ENCODE results near the gene EMX2.

EMX2 gene

DNA sequence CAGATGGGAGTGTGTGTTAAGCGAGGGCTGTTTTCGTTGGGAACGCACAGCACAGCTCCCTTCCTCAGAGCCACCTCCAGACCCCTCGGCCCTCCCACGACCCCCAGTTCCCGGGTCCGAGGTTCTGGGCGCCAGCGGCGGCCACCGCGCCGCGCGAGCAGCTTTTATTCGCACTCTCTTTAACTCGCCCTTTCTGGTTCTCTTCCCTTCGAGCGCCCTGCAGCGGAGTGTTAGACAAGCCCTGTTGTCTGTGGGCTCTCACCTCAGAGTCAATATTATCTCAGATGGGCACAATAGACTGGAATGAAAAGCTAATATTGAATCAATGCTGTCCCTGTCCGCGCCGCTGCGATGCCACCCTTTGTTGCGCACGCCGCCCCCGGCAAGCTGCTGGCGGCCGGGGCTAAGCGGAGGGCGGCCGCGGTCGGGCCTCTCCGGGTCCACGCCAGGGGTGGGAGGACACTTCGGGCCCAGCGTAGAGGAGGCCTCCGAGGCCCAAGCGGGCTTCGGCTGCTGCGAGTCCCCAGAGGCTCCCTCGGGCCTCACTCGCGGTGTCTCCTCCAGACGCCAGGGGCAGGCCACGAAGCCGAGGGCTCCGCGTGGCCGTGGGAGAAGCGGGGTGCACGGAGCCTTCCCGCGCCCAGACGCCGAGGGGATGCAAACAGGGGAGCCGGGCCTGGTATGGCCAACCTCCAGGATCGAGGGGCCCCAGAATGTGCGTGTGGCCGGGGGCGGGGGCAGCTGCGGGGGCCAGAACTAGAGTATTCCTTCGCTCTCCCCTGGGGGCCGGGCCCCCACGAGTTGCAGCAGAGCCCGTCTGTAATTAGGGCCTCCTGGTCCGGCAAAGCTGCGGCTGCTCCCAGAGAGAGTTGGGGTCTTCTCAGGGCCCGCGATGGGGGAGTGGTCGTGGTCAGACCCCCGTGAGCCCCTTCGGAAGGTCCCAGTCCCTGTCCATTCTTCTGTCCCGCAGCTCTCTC, 7.9 kb upstream of the EMX2 start:
- Histone ChIP-seq H3K4me3 (ENCODE audit: low read length) (no peak overlapping the region), H3K9ac (ENCODE audit: low read length) (no peak overlapping the region), H3K9me3 (ENCODE audit: control insufficient read depth, low read length) (no peaks in the 10 kb centered on the region), H3K36me3 (ENCODE audit: control insufficient read depth, insufficient read depth, low read length) (no peaks in the 10 kb centered on the region), H3K4me1 (ENCODE audit: control insufficient read depth, insufficient read depth, low read length) (peaks cover 13% of the 10 kb centered on the region), H3K27me3 (ENCODE audit: control insufficient read depth, insufficient read depth, low read length) (peaks cover 96% of the 10 kb centered on the region)

DNA sequence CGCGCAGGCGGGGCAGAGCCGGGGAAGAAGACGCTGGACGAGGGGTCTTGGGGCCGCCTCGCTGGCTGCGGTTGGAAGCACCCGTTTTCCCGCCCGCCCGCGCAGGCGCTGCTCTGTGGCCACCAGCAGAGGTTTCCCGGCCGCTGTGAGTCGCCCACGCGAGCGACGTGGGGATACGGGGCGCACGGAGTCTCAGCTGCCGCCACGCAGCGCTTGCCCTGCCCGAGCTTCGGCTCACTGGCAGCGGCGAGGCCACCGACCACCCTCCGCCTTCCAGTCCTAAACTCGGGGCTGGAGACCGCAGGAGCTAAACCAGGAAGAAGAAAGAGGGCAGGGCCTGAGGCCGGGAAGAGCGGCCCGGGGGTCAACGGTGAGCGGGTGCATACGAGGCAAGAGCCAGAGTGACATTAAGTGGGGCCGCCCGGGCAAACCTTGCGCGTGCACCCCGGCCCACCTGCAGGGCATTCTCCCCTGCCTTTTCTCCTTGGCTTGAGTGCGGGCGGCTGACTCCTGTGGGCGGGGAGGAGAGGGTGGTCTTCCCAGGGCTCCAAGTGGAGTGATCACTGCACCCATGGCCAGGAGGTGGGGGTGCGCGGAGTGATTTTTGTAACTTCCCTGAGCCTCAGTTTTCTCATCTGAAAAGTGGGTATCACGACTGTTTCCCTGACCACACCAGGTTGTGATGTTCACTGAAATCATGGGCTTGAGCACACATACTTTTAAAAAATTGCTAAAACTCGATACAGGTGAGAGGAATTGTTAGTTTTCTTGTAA, 7.1 kb upstream of the EMX2 start:
- Histone ChIP-seq H3K36me3 (ENCODE audit: control insufficient read depth, insufficient read depth, low read length) (no peaks in the 10 kb centered on the region), H3K27me3 (ENCODE audit: control insufficient read depth, insufficient read depth, low read length) (peaks cover 99% of the 10 kb centered on the region), H3K4me1 (ENCODE audit: control insufficient read depth, insufficient read depth, low read length) (peaks cover 13% of the 10 kb centered on the region), H3K9ac (ENCODE audit: low read length) (no peak overlapping the region), H3K4me3 (ENCODE audit: low read length) (no peak overlapping the region), H3K9me3 (ENCODE audit: control insufficient read depth, low read length) (no peaks in the 10 kb centered on the region)

DNA sequence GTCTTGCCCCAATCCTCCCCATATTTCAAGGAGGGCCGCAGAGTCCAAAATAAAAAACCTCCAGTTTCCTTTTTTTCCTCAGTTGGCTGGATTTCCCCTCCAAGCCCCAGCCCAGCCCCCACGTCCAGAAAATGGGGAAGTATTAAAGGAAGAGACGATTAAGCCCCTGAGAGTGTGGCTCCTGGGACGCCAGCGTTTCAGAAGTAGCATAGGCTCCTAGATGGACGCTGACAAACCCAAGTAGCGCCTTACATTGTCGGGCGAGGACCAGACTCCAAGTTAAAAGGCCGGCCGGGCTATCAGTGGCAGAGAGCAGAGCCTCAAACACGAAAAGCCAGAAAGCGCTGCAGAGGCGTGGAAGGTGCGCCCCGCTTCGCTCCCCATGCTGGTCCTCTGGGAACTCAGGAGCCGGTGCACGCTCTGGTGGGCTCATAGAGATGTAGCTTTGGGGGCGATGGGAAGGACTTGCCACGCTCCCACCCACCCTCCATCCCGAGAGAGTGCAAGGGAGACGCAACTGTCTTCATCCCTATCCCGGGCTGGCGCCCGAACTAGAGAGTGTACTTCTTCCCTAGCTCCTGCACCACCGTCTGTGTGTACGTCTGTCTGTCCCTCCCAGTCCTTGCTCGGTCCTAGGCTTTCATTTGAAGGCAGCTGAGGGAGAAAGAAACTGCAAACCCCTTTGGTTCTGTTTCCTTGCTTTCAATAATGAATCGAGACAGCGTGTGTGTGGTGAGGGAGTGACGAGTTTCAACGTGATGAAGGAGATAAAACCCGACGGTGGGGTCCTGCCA, 6.3 kb upstream of the EMX2 start:
- Histone ChIP-seq H3K4me3 (ENCODE audit: low read length) (no peak overlapping the region), H3K9me3 (ENCODE audit: control insufficient read depth, low read length) (no peaks in the 10 kb centered on the region), H3K27me3 (ENCODE audit: control insufficient read depth, insufficient read depth, low read length) (peaks cover 99% of the 10 kb centered on the region), H3K4me1 (ENCODE audit: control insufficient read depth, insufficient read depth, low read length) (peaks cover 13% of the 10 kb centered on the region), H3K36me3 (ENCODE audit: control insufficient read depth, insufficient read depth, low read length) (no peaks in the 10 kb centered on the region), H3K9ac (ENCODE audit: low read length) (no peak overlapping the region)

- H3K27me3 ChIP-seq (ENCODE audit: control insufficient read depth, insufficient read depth, low read length): peaks cover 98% of the 10 kb centered on the region
- H3K4me3 ChIP-seq (ENCODE audit: low read length): no peak overlapping the region
- H3K4me1 ChIP-seq (ENCODE audit: control insufficient read depth, insufficient read depth, low read length): peaks cover 13% of the 10 kb centered on the region
- H3K36me3 ChIP-seq (ENCODE audit: control insufficient read depth, insufficient read depth, low read length): no peaks in the 10 kb centered on the region
- no peak overlapping the region for H3K9ac ChIP-seq (ENCODE audit: low read length)
- H3K9me3 ChIP-seq (ENCODE audit: control insufficient read depth, low read length): no peaks in the 10 kb centered on the region
Observed at GRCh38 chr10:117536866-117537435, 5.6 kb upstream of the EMX2 start.

DNA sequence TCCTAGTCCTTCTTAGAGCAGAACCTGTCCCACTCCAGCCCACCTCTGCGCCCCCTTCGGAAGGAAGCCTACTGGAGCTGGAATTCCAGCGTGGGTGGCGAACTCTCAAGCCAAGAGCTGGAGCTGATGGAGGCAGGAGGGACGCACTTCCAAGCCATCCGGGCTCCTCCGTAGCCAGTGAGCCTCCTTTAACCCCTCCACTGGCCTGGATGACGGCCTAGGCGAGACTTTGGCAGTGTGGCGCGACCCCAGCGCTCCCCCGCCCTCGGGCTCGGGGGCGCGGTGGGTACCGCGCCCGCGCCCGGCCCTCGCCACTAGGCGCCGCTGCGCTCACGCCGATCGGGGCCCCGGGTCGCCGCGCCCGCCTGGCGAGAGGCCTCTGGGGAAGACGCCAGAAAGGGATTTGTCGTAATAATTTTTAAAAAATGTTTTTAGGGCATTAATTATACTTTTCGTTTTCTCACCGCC, 5.1 kb upstream of the EMX2 start:
- Histone ChIP-seq H3K9me3 (ENCODE audit: control insufficient read depth, low read length) (no peaks in the 10 kb centered on the region), H3K27me3 (ENCODE audit: control insufficient read depth, insufficient read depth, low read length) (peaks cover 98% of the 10 kb centered on the region), H3K4me1 (ENCODE audit: control insufficient read depth, insufficient read depth, low read length) (peaks cover 13% of the 10 kb centered on the region), H3K9ac (ENCODE audit: low read length) (no peak overlapping the region), H3K4me3 (ENCODE audit: low read length) (no peak overlapping the region), H3K36me3 (ENCODE audit: control insufficient read depth, insufficient read depth, low read length) (no peaks in the 10 kb centered on the region)

- Histone ChIP-seq H3K9ac (ENCODE audit: low read length) (no peak overlapping the region), H3K4me3 (ENCODE audit: low read length) (no peak overlapping the region), H3K4me1 (ENCODE audit: control insufficient read depth, insufficient read depth, low read length) (peaks cover 13% of the 10 kb centered on the region), H3K9me3 (ENCODE audit: control insufficient read depth, low read length) (no peaks in the 10 kb centered on the region), H3K36me3 (ENCODE audit: control insufficient read depth, insufficient read depth, low read length) (no peaks in the 10 kb centered on the region), H3K27me3 (ENCODE audit: control insufficient read depth, insufficient read depth, low read length) (peaks cover 95% of the 10 kb centered on the region)
Observed at GRCh38 chr10:117537904-117538524, 4.5 kb upstream of the EMX2 start.

GRCh38 chr10:117539361-117539773, 3.2 kb upstream of the EMX2 start:
- Histone ChIP-seq H3K9me3 (ENCODE audit: control insufficient read depth, low read length) (no peaks in the 10 kb centered on the region), H3K9ac (ENCODE audit: low read length) (no peak overlapping the region), H3K27me3 (ENCODE audit: control insufficient read depth, insufficient read depth, low read length) (peaks cover 96% of the 10 kb centered on the region), H3K36me3 (ENCODE audit: control insufficient read depth, insufficient read depth, low read length) (no peaks in the 10 kb centered on the region), H3K4me3 (ENCODE audit: low read length) (no peak overlapping the region), H3K4me1 (ENCODE audit: control insufficient read depth, insufficient read depth, low read length) (peaks cover 24% of the 10 kb centered on the region)

DNA sequence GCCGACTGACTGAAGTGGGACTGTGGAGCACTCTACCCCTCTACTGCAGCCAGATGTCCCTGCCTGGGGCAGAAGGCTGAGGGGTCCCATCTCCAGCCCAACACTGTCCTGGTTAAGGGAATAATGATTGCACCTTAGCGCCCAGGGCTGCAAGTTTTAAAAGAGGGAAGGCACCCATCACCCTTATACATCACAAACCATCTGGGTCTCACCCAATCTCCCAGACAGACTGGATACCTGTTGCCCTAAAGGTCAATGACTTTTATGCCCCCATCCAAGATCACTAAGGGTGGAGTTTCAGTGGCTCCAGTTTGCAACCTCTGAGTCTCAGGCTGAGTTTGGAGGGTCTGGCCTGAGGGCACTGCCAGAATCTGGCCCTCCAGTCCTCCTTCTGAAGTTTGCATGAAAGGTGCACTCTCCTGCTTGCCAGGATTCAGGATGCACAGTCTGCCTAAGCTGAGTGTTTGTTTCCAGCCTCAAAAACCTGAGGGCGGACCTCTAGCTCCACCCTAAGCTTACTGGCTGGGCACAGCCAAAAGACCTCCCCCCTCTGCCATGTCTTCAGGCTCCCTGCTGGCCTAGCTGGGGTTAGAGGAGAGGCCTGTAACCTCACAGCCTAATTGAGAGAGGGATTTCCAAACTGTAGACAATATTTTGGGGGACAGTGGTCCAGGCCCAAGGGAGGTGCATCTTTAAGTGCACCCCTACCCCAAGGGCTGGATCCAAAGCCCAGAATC, 2.5 kb upstream of the EMX2 start:
- Histone ChIP-seq H3K4me1 (ENCODE audit: control insufficient read depth, insufficient read depth, low read length) (peaks cover 28% of the 10 kb centered on the region), H3K36me3 (ENCODE audit: control insufficient read depth, insufficient read depth, low read length) (no peaks in the 10 kb centered on the region), H3K27me3 (ENCODE audit: control insufficient read depth, insufficient read depth, low read length) (peaks cover 96% of the 10 kb centered on the region), H3K9ac (ENCODE audit: low read length) (no peak overlapping the region), H3K4me3 (ENCODE audit: low read length) (no peak overlapping the region), H3K9me3 (ENCODE audit: control insufficient read depth, low read length) (no peaks in the 10 kb centered on the region)

GRCh38 chr10:117540640-117541404, 1.7 kb upstream of the EMX2 start:
- H3K9me3 ChIP-seq (ENCODE audit: control insufficient read depth, low read length): no peaks in the 10 kb centered on the region
- H3K4me1 ChIP-seq (ENCODE audit: control insufficient read depth, insufficient read depth, low read length): peaks cover 31% of the 10 kb centered on the region
- no peak overlapping the region for H3K9ac ChIP-seq (ENCODE audit: low read length)
- H3K27me3 ChIP-seq (ENCODE audit: control insufficient read depth, insufficient read depth, low read length): peaks cover 96% of the 10 kb centered on the region
- H3K4me3 ChIP-seq (ENCODE audit: low read length): no peak overlapping the region
- H3K36me3 ChIP-seq (ENCODE audit: control insufficient read depth, insufficient read depth, low read length): no peaks in the 10 kb centered on the region

DNA sequence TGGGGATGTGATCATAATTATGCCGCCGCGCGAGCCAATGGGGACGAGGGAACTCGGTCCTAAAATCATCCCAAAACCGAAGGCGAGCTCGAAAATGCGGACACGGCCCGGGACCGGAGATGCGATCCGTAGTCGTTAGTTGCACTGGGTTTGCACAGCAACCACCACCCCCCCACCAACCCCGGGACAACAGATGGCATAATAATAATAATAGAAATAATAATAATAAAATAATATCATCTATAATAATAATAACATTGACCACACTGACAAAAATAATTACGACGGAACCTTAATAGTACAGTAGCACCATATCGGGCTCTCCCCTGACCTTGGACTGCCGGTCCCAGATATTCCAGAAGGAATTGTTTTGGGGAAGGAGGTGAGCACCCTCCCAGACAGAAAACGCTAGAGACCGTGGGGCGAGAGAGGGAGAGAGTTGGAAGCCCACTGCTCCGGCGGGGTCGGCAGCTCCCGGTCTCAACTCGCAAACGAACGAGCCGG, 1.1 kb upstream of the EMX2 start:
- no peak overlapping the region for H3K9ac ChIP-seq (ENCODE audit: low read length)
- H3K27me3 ChIP-seq (ENCODE audit: control insufficient read depth, insufficient read depth, low read length): peaks cover 96% of the 10 kb centered on the region
- no peak overlapping the region for H3K4me3 ChIP-seq (ENCODE audit: low read length)

More for the DNA sequence above, 1.1 kb upstream of the EMX2 start:
- H3K36me3 ChIP-seq (ENCODE audit: control insufficient read depth, insufficient read depth, low read length): no peaks in the 10 kb centered on the region
- no peaks in the 10 kb centered on the region for H3K9me3 ChIP-seq (ENCODE audit: control insufficient read depth, low read length)
- peaks cover 36% of the 10 kb centered on the region for H3K4me1 ChIP-seq (ENCODE audit: control insufficient read depth, insufficient read depth, low read length)
